HG03520 (cell line): Measurements from ENCODE around the gene EIF2A.
A peak's percentile ranks its signal among the peaks of the same experiment; 100 is the strongest.
"Not testable (repeated sequence)": the region's sequence is repeated elsewhere in the genome, so short reads cannot be mapped to it uniquely, and the experiment has no call there.

Source experiments
- ATAC-seq: cut with Tn5 transposase; IDR thresholded peaks from one replicate; pipeline ENCODE4 v1.9.1; 2021; ENCODE audit warnings: mild to moderate bottlenecking, moderate library complexity; ENCODE audit not compliant: unreplicated experiment

The EIF2A gene

DNA sequence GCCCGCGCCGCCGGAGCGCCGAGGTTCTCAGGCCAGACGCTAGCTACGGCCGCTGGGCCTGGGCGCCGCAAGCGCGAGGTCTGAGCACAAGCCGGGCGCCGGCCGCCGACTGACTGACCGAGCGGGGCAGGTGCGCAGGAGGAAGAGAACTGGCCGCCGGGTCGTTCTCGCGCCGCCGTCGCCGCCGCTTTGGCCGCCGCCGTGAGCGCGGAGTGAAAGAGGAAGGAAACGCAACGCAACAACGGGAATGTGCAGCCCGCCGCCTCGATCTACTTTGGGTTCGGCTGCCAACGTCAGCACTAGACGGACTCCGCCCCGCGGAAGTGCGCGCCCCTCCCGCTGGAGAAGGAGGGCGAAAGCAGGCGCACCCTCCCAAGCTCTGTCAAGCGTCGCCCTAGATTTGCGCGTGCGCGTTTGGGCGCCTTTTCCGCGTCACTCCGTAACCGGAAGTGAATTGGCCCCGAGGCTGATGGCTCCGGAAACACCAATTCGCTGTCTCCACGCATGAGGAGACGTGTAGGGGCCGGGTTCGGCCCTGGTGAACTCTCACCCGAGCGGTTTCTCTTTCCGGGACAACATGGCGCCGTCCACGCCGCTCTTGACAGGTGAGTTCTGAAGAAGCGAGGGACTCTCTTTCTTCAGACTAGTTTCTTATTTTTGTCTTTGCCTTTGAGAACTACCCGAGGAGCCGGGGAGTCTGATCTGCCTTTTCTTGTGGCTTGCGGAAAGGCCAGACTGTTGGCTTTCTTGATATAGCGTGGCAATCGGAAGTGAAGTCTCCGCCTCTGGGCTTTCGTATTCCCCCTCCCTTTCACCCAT is at the start of gene EIF2A, which contains the start of gene SERP1:
EIF2A (plus strand) TSS at position 562 of the 819 bp plus-strand sequence; CDS start at position 578, 16 bp downstream.
SERP1 (minus strand) TSS at position 271 of the 819 bp plus-strand sequence. CDS start 361 bp downstream, outside the sequence.
- ATAC-seq: peak; percentile 90

GRCh38 chr3:150497956-150498355 is 48.6 kb upstream of the EIF2A start:
- no peak for ATAC-seq

DNA sequence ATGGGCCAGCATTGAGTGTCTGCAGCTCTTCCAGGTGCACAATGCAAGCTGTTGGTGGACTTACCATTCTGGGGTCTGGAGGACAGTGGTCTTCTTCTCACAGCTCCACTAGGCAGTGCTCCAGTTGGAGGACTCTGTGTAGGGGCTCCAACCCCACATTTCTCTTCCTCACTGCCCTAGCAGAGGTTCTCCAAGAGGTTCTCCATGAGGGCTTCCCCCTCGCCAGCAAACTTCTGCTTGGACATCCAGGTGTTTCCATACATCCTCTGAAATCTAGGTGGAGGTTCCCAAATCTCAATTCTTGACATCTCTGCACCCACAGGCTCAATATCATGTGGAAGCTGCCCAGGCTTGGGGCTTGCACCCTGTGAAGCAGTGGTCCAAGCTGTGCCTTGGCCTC is 45.6 kb upstream of the EIF2A start:
- not testable (repeated sequence) for ATAC-seq

GRCh38 chr3:150503402-150504099 is 43.0 kb upstream of the EIF2A start:
- no peak for ATAC-seq

- ATAC-seq: no peak
Measured at GRCh38 chr3:150504483-150504882, 42.1 kb upstream of the EIF2A start.

GRCh38 chr3:150508401-150508800 is 38.2 kb upstream of the EIF2A start:
- ATAC-seq: no peak

DNA sequence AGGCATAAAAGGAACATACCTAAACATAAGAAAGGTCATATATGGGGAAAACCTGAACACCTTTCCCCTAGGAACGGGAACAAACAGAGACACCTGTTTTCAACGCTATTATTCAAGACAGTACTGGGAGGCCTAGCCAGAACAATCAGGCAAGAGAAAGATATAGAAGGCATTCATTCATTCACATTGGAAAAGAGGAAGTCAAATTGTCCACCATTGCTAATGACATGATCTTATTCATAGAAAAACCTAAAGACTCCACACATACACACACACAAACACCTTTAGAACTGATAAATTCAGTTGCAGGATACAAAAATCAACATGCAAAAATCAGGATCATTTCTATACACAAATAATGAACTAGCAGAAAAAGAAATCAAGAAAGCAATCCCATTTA is 36.8 kb upstream of the EIF2A start:
- no peak for ATAC-seq

GRCh38 chr3:150511122-150511821 is 35.3 kb upstream of the EIF2A start:
- no peak for ATAC-seq

- ATAC-seq: no peak
Measured at GRCh38 chr3:150515210-150515609, 31.4 kb upstream of the EIF2A start.

GRCh38 chr3:150519026-150519425 is 27.6 kb upstream of the EIF2A start:
- ATAC-seq: no peak

DNA sequence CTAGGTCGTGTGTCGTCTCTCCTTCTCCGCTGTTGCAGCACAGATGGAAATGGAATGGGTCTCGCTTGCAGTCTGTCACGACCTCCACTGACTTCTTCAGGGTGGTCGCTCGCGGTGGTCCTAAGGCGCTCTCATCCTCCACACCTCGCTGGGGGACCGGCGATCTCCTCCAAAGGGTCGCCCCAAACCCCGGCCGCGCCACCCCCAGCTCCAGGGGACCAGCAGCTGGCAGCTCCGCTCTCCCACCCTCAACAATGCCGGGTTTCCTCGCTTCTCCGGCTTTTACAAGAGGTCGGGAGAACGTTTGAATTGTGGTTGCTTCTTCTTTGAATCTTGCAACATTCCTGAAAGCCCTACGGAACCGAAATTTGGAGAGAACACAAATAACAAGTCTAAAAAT is 26.2 kb upstream of the EIF2A start:
- no peak for ATAC-seq

DNA sequence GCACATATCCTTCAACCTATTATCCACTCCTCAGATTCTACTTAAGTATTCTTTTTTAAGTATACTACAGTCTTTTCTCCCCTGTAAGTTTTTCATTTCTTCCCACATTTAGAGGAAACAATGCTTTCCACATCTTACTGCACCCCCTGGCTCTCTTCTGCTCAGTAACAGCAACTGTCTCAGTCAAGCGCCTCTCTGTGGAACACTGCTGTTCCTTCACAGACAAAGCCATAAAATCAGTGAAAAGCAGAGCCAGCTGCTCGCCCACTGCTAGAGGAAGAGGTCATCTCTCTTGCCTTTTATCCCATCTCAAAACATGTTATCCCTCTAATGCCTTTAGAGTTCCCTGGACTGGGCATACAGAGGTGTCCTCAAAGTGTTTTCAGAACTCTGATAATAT is 25.1 kb upstream of the EIF2A start:
- ATAC-seq: no peak

DNA sequence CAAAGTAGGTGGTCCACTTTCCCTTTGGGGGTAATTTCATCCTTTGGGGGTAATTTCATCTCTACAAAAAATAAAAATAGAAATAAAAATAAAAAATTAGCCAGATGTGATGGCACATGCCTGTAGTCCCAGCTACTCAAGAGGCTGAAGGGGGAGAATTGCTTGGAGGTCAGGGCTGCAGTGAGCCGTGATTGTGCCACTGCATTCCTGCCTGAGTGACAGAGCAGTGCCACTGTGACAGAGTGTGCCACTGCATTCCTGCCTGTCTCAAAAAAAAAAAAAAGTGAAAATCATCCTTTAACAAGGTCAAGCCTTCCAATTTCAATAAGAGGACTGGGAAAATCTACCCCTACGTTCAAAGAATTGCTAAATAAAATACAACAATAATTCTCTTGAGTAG is 23.0 kb upstream of the EIF2A start:
- no peak for ATAC-seq

- ATAC-seq: no peak
Measured at GRCh38 chr3:150527464-150528255, 18.9 kb upstream of the EIF2A start.

GRCh38 chr3:150528354-150528797 is 18.2 kb upstream of the EIF2A start:
- ATAC-seq: no peak

DNA sequence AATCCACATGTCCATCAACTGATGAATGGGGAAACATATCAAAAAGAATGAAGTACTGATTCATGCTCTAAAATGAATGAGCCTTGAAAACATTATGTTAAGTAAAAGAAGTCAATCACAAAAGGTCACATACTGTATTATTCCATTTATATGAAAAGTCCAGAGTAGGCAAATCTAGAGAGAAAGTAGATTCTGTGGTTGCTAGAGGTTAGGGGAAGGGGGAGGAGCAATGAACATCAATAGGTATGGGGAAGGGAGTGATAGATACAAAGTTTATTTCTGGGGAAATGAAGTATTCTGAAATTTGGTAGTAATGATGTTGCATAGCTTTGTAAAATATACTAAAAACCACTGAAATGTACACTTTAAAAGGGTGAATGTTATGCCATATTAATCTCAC is 14.8 kb upstream of the EIF2A start:
- no peak for ATAC-seq

- ATAC-seq: no peak
Measured at GRCh38 chr3:150535204-150535603, 11.4 kb upstream of the EIF2A start.

DNA sequence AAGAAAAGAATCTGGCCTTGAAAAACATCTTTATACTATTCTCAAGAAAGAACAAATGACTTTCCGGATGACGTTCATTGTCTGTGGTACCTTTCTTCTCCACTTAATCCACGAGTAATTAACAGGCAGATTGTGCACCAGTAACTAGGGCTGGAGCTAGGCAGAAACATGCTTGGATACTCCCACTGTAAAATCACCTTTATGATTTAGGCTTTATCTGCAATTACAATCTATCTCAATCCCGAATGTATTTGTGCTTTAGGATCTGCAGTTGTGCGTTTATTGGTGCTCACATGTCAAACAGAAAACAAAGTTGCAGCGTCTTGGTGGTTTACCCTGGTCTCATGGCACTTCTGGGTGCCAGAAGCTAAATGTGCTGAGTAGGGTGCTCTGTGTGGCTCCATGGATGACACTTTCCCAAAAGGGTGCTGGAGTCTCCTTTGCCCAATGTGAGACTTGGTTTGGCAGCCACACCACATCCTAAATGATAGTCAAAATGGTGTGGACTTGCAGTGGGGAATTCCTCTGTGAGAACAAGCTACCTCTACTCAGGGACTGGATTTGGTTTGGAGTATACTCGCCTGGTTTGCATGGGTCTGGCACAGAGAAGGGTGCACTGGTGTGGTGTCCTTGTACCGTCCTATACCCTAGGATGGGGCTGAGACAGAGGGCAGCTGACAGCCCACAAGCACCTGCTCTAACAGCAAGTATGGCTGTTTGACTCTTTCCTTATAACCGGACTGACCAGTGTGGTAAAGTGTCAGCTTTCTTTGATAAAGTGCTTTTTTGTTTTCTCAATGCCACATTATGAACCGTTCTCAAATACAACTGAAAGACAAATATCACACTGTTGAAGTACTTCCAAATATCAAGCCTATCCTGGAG is 8.0 kb upstream of the EIF2A start:
- ATAC-seq: no peak

GRCh38 chr3:150540297-150540696 is 6.3 kb upstream of the EIF2A start:
- ATAC-seq: no peak

- ATAC-seq: no peak
Measured at GRCh38 chr3:150540991-150541390, 5.6 kb upstream of the EIF2A start.
